GM18873 (cell line): ENCODE measurements around the gene DCTPP1.

Source experiments
- ATAC-seq: cut with Tn5 transposase; IDR thresholded peaks from one replicate; pipeline ENCODE4 v1.9.1; 2021; ENCODE audit warnings: mild to moderate bottlenecking, moderate library complexity, moderate number of reproducible peaks; ENCODE audit not compliant: unreplicated experiment, low FRiP score

Gene DCTPP1

GRCh38 chr16:30449116-30449435 lies 19.2 kb upstream of the DCTPP1 start:
- no peak for ATAC-seq

GRCh38 chr16:30447512-30448226 lies 17.8 kb upstream of the DCTPP1 start:
- ATAC-seq: no peak

- ATAC-seq: no peak
Measured at GRCh38 chr16:30446203-30446595, 16.4 kb upstream of the DCTPP1 start.

GRCh38 chr16:30445408-30446202 lies 15.8 kb upstream of the DCTPP1 start, which contains the start of gene SEPHS2:
SEPHS2 (minus strand) TSS chr16:30445874; CDS start chr16:30445727, 147 bp downstream.
- peak; percentile 50 for ATAC-seq

- no peak for ATAC-seq
Measured at GRCh38 chr16:30445149-30445407, 15.2 kb upstream of the DCTPP1 start.

- no peak for ATAC-seq
Measured at GRCh38 chr16:30444231-30445148, 14.7 kb upstream of the DCTPP1 start.

- no peak for ATAC-seq
Measured at GRCh38 chr16:30443631-30444030, 13.8 kb upstream of the DCTPP1 start.

GRCh38 chr16:30439720-30440348 lies 10.0 kb upstream of the DCTPP1 start:
- no peak for ATAC-seq

- no peak for ATAC-seq
Measured at GRCh38 chr16:30438835-30439234, 9.0 kb upstream of the DCTPP1 start.

GRCh38 chr16:30437511-30438046 lies 7.7 kb upstream of the DCTPP1 start:
- no peak for ATAC-seq

- ATAC-seq: no peak
Measured at GRCh38 chr16:30434852-30435251, 5.0 kb upstream of the DCTPP1 start.

GRCh38 chr16:30430428-30430970 lies 669 bp upstream of the DCTPP1 start:
- ATAC-seq: no peak

- ATAC-seq: no peak
Measured at GRCh38 chr16:30429418-30429677, 482 bp downstream of the DCTPP1 start.

- no peak for ATAC-seq
Measured at GRCh38 chr16:30428055-30428454, 1.8 kb downstream of the DCTPP1 start.

- no peak for ATAC-seq
Measured at GRCh38 chr16:30421010-30421409, 8.8 kb downstream of the DCTPP1 start.

- ATAC-seq: no peak
Measured at GRCh38 chr16:30418350-30419181, 11.3 kb downstream of the DCTPP1 start.

- ATAC-seq: peak; percentile 62
Measured at GRCh38 chr16:30417529-30418349, 12.1 kb downstream of the DCTPP1 start.

GRCh38 chr16:30416624-30417528 lies 13.0 kb downstream of the DCTPP1 start:
- ATAC-seq: no peak
